ENCODE results near the gene FARP1.

The FARP1 gene

GRCh38 chr13:98236197-98236596 is 93.3 kb downstream of the FARP1 start:
- H3K4me3 ChIP-seq: no peak overlapping the region
- no peak overlapping the region for H3K27ac ChIP-seq
- no peak overlapping the region for H3K9ac ChIP-seq (ENCODE audit: insufficient read length)
- H3K9me3 ChIP-seq (ENCODE audit: low read depth, low read length): no peaks in the 10 kb centered on the region
- H3K36me3 ChIP-seq (ENCODE audit: insufficient read depth, low read length): peaks cover 3% of the 10 kb centered on the region; the same call in 1 of the 2 replicates
- no peak for DNase-seq (ENCODE audit: low read depth, low spot score)
- TF ChIP-seq EZH2 (IDR thresholded peaks at IDR 0.05) (no peak), POLR2AphosphoS5 (IDR thresholded peaks at IDR 0.05; ENCODE audit: borderline replicate concordance, low read depth, low read length) (no peak), FOXP2 (optimal IDR thresholded peaks at IDR 0.05; ENCODE audit: control extremely low read depth, extremely low read length, insufficient read depth) (no peak)

- no peak for DNase-seq (ENCODE audit: low read depth, low spot score)
- TF ChIP-seq POLR2AphosphoS5 (IDR thresholded peaks at IDR 0.05; ENCODE audit: borderline replicate concordance, low read depth, low read length): no peak
- TF ChIP-seq FOXP2 (optimal IDR thresholded peaks at IDR 0.05; ENCODE audit: control extremely low read depth, extremely low read length, insufficient read depth): no peak
- TF ChIP-seq EZH2 (IDR thresholded peaks at IDR 0.05): no peak
- H3K9me3 ChIP-seq (ENCODE audit: low read depth, low read length): no peaks in the 10 kb centered on the region
- peak overlapping the region; percentile 51 for H3K4me3 ChIP-seq
- no peak overlapping the region for H3K9ac ChIP-seq (ENCODE audit: insufficient read length)
- H3K36me3 ChIP-seq (ENCODE audit: insufficient read depth, low read length): peaks cover 3% of the 10 kb centered on the region; the same call in 1 of the 2 replicates
- peak overlapping the region; percentile 95 for H3K27ac ChIP-seq
Observed at GRCh38 chr13:98237331-98237730, 94.4 kb downstream of the FARP1 start.

GRCh38 chr13:98239162-98240076 is 96.5 kb downstream of the FARP1 start:
- TF ChIP-seq POLR2AphosphoS5 (IDR thresholded peaks at IDR 0.05; ENCODE audit: borderline replicate concordance, low read depth, low read length) (peak; percentile 20; the same call in 1 of the 2 replicates), EZH2 (IDR thresholded peaks at IDR 0.05) (no peak), FOXP2 (optimal IDR thresholded peaks at IDR 0.05; ENCODE audit: control extremely low read depth, extremely low read length, insufficient read depth) (peak; percentile 37)
- Histone ChIP-seq H3K36me3 (ENCODE audit: insufficient read depth, low read length) (peaks cover 3% of the 10 kb centered on the region; the same call in 1 of the 2 replicates), H3K9ac (ENCODE audit: insufficient read length) (no peak overlapping the region), H3K27ac (peak overlapping the region; percentile 95), H3K4me3 (peak overlapping the region; percentile 46), H3K9me3 (ENCODE audit: low read depth, low read length) (no peaks in the 10 kb centered on the region)
- peak; percentile 71 for DNase-seq (ENCODE audit: low read depth, low spot score)

- DNase-seq (ENCODE audit: low read depth, low spot score): no peak
- H3K4me3 ChIP-seq: no peak overlapping the region
- peaks cover 3% of the 10 kb centered on the region; the same call in 1 of the 2 replicates for H3K36me3 ChIP-seq (ENCODE audit: insufficient read depth, low read length)
- no peaks in the 10 kb centered on the region for H3K9me3 ChIP-seq (ENCODE audit: low read depth, low read length)
- H3K9ac ChIP-seq (ENCODE audit: insufficient read length): no peak overlapping the region
- H3K27ac ChIP-seq: no peak overlapping the region; the same call in 1 of the 2 replicates
- TF ChIP-seq FOXP2 (optimal IDR thresholded peaks at IDR 0.05; ENCODE audit: control extremely low read depth, extremely low read length, insufficient read depth): no peak
- no peak for TF ChIP-seq EZH2 (IDR thresholded peaks at IDR 0.05)
- no peak for TF ChIP-seq POLR2AphosphoS5 (IDR thresholded peaks at IDR 0.05; ENCODE audit: borderline replicate concordance, low read depth, low read length)
Observed at GRCh38 chr13:98240135-98240534, 97.2 kb downstream of the FARP1 start.

- no peak overlapping the region for H3K27ac ChIP-seq
- no peak overlapping the region for H3K9ac ChIP-seq (ENCODE audit: insufficient read length)
- H3K36me3 ChIP-seq (ENCODE audit: insufficient read depth, low read length): peaks cover 3% of the 10 kb centered on the region; the same call in 1 of the 2 replicates
- DNase-seq (ENCODE audit: low read depth, low spot score): no peak
- H3K4me3 ChIP-seq: no peak overlapping the region
- TF ChIP-seq FOXP2 (optimal IDR thresholded peaks at IDR 0.05; ENCODE audit: control extremely low read depth, extremely low read length, insufficient read depth): no peak
- TF ChIP-seq POLR2AphosphoS5 (IDR thresholded peaks at IDR 0.05; ENCODE audit: borderline replicate concordance, low read depth, low read length): no peak
- TF ChIP-seq EZH2 (IDR thresholded peaks at IDR 0.05): no peak
- no peaks in the 10 kb centered on the region for H3K9me3 ChIP-seq (ENCODE audit: low read depth, low read length)
Observed at GRCh38 chr13:98240974-98241373, 98.1 kb downstream of the FARP1 start.

GRCh38 chr13:98241976-98242375 is 99.1 kb downstream of the FARP1 start:
- no peak for TF ChIP-seq POLR2AphosphoS5 (IDR thresholded peaks at IDR 0.05; ENCODE audit: borderline replicate concordance, low read depth, low read length)
- no peak for TF ChIP-seq EZH2 (IDR thresholded peaks at IDR 0.05)
- no peak for TF ChIP-seq FOXP2 (optimal IDR thresholded peaks at IDR 0.05; ENCODE audit: control extremely low read depth, extremely low read length, insufficient read depth)
- no peak overlapping the region; the same call in 1 of the 2 replicates for H3K27ac ChIP-seq
- H3K4me3 ChIP-seq: no peak overlapping the region
- no peaks in the 10 kb centered on the region for H3K9me3 ChIP-seq (ENCODE audit: low read depth, low read length)
- no peak overlapping the region for H3K9ac ChIP-seq (ENCODE audit: insufficient read length)
- no peak for DNase-seq (ENCODE audit: low read depth, low spot score)
- peaks cover 3% of the 10 kb centered on the region; the same call in 1 of the 2 replicates for H3K36me3 ChIP-seq (ENCODE audit: insufficient read depth, low read length)

- Histone ChIP-seq H3K27ac (no peak overlapping the region; the same call in 1 of the 2 replicates), H3K9ac (ENCODE audit: insufficient read length) (no peak overlapping the region), H3K4me3 (no peak overlapping the region), H3K9me3 (ENCODE audit: low read depth, low read length) (no peaks in the 10 kb centered on the region), H3K36me3 (ENCODE audit: insufficient read depth, low read length) (peaks cover 3% of the 10 kb centered on the region; the same call in 1 of the 2 replicates)
- TF ChIP-seq EZH2 (IDR thresholded peaks at IDR 0.05) (no peak), FOXP2 (optimal IDR thresholded peaks at IDR 0.05; ENCODE audit: control extremely low read depth, extremely low read length, insufficient read depth) (no peak), POLR2AphosphoS5 (IDR thresholded peaks at IDR 0.05; ENCODE audit: borderline replicate concordance, low read depth, low read length) (no peak)
- DNase-seq (ENCODE audit: low read depth, low spot score): no peak
Observed at GRCh38 chr13:98242403-98242802, 99.5 kb downstream of the FARP1 start.

GRCh38 chr13:98243929-98244272 is 101.0 kb downstream of the FARP1 start:
- peak overlapping the region; percentile 88; the same call in 1 of the 2 replicates for H3K27ac ChIP-seq
- no peak for TF ChIP-seq FOXP2 (optimal IDR thresholded peaks at IDR 0.05; ENCODE audit: control extremely low read depth, extremely low read length, insufficient read depth)
- no peak for TF ChIP-seq POLR2AphosphoS5 (IDR thresholded peaks at IDR 0.05; ENCODE audit: borderline replicate concordance, low read depth, low read length)
- TF ChIP-seq EZH2 (IDR thresholded peaks at IDR 0.05): no peak

More at GRCh38 chr13:98243929-98244272, 101.0 kb downstream of the FARP1 start:
- no peak overlapping the region for H3K9ac ChIP-seq (ENCODE audit: insufficient read length)
- DNase-seq (ENCODE audit: low read depth, low spot score): no peak
- H3K36me3 ChIP-seq (ENCODE audit: insufficient read depth, low read length): peaks cover 3% of the 10 kb centered on the region; the same call in 1 of the 2 replicates
- H3K9me3 ChIP-seq (ENCODE audit: low read depth, low read length): no peaks in the 10 kb centered on the region
- H3K4me3 ChIP-seq: no peak overlapping the region

All from SK-N-MC (cell line).